ENCODE measurements around the gene TENT4A.

- TF ChIP-seq CTCF (IDR thresholded peaks at IDR 0.05) (no peak), POLR2A (IDR thresholded peaks at IDR 0.05) (no peak), POLR2AphosphoS5 (IDR thresholded peaks at IDR 0.05) (no peak), EP300 (IDR thresholded peaks at IDR 0.05) (no peak)
Measured at GRCh38 chr5:6768590-6769230, 55.5 kb downstream of the TENT4A start.

Data from upper lobe of left lung (tissue), 4 donors.